Hematopoietic multipotent progenitor cell treated with erythropoietin and hydrocortisone succinate and interleukin-3 and kit ligand, for 6 days (in vitro differentiated cells): ENCODE data around the gene MACF1.
A peak's percentile ranks its signal among the peaks of the same experiment; 100 is the strongest.

Experiments used
- DNase-seq: peaks from one replicate; pipeline ENCODE4 v3.0.0-alpha.2; 2015

The MACF1 gene

GRCh38 chr1:39363267-39363666 lies 158.8 kb downstream of the MACF1 start:
- DNase-seq = no peak

- DNase-seq = no peak
These were observed 163.6 kb downstream of the MACF1 start for GRCh38 chr1:39368045-39368444.

GRCh38 chr1:39369565-39369964 lies 165.1 kb downstream of the MACF1 start:
- DNase-seq = no peak

GRCh38 chr1:39370602-39371001 lies 166.1 kb downstream of the MACF1 start:
- DNase-seq = no peak

GRCh38 chr1:39372105-39372504 lies 167.6 kb downstream of the MACF1 start:
- no peak for DNase-seq

GRCh38 chr1:39376656-39377055 lies 172.2 kb downstream of the MACF1 start:
- no peak for DNase-seq

GRCh38 chr1:39378377-39378776 lies 173.9 kb downstream of the MACF1 start:
- peak; percentile 23 for DNase-seq

GRCh38 chr1:39379187-39379586 lies 174.7 kb downstream of the MACF1 start:
- DNase-seq = no peak

- no peak for DNase-seq
These were observed 175.5 kb downstream of the MACF1 start for GRCh38 chr1:39380036-39380435.

GRCh38 chr1:39381839-39382238 lies 177.3 kb downstream of the MACF1 start:
- no peak for DNase-seq

- DNase-seq = no peak
These were observed 179.8 kb downstream of the MACF1 start for GRCh38 chr1:39384305-39384704.

GRCh38 chr1:39385067-39385988 lies 180.8 kb downstream of the MACF1 start:
- DNase-seq = no peak

GRCh38 chr1:39386997-39387396 lies 182.5 kb downstream of the MACF1 start:
- no peak for DNase-seq

GRCh38 chr1:39387452-39387851 lies 183.0 kb downstream of the MACF1 start:
- no peak for DNase-seq

- no peak for DNase-seq
These were observed 187.5 kb downstream of the MACF1 start for GRCh38 chr1:39391691-39392679.

- no peak for DNase-seq
These were observed 188.5 kb downstream of the MACF1 start for GRCh38 chr1:39392851-39393573.

GRCh38 chr1:39393645-39394044 lies 189.2 kb downstream of the MACF1 start:
- DNase-seq = no peak

- DNase-seq = no peak
These were observed 189.6 kb downstream of the MACF1 start for GRCh38 chr1:39394059-39394458.

- no peak for DNase-seq
These were observed 190.1 kb downstream of the MACF1 start for GRCh38 chr1:39394598-39394997.

GRCh38 chr1:39395357-39395831 lies 190.9 kb downstream of the MACF1 start:
- no peak for DNase-seq

GRCh38 chr1:39396671-39397070 lies 192.2 kb downstream of the MACF1 start:
- no peak for DNase-seq

GRCh38 chr1:39397487-39397886 lies 193.0 kb downstream of the MACF1 start:
- no peak for DNase-seq
